HG03469 (cell line): ENCODE results near the gene ZNF331.

Experiments used
- ATAC-seq: cut with Tn5 transposase; IDR thresholded peaks from one replicate; pipeline ENCODE4 v1.9.1; 2021; ENCODE audit warnings: mild to moderate bottlenecking, moderate library complexity, moderate number of reproducible peaks; ENCODE audit not compliant: unreplicated experiment

The ZNF331 gene

DNA sequence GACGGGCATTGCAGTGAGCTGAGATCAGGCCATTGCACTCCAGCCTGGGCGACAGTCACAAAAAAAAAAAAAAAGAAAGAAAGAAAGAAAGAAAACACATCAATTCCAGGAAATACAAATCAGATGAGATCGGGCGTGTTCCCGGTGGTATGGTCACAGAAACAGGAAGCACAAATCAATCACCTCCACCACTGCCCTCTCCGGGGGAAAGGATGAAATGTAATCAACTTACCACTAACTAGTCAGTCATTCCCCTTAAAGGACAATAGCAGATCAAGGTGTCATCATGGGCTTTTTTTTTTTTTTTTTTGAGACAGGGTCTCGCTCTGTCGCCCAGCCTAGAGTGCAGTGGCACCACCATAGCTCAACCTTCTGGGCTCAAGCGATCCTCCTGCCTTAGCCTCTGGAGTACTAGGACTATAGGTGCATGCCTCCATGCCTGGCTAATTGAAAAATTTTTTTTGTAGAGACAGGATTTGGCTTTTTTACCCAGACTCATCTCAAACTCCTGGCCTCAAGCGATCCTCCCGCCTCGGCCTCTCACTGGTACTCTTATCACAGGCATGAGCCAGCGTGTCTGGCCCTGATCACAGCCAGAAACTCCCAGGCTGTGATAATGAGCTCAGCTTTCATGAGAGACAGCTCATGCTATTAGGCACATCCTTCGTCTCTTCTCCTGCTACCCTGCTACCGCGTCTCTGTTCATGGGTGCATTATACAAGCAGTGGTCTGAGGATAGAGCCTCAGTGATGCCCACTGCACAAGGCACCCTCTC lies 87.0 kb downstream of the ZNF331 start:
- no peak for ATAC-seq

- ATAC-seq, result no peak
These were observed 88.5 kb downstream of the ZNF331 start for GRCh38 chr19:53626486-53626885.

- ATAC-seq, result no peak
These were observed 89.0 kb downstream of the ZNF331 start for GRCh38 chr19:53626976-53627375.
